GM21515 (cell line): ENCODE measurements around the gene HAAO.
"Not testable (repeated sequence)": the region's sequence is repeated elsewhere in the genome, so short reads cannot be mapped to it uniquely, and the experiment has no call there.

Experiments
- ATAC-seq: cut with Tn5 transposase; IDR thresholded peaks from one replicate; pipeline ENCODE4 v1.9.1; 2021; ENCODE audit not compliant: unreplicated experiment

The HAAO gene

DNA sequence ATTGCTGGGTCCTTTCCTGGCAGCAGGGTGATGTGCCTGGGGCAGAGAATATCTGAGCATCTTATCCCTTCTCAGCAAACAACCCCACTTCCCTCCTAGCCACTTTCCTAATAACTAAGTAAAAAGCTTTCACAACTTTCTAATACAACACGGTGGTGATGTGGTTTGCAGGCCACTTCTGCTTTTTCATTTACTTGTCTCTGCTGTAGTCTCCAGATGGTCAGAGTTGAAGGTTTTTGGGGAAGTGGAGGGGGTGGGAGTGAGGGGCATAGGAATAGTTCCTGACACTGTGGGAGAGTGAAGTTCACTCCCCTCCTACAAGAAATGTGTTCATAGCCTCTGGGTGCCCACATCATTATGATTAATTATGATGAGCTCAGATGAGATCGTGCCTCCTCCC is 40.1 kb downstream of the HAAO start:
- peak; percentile 74 for ATAC-seq

DNA sequence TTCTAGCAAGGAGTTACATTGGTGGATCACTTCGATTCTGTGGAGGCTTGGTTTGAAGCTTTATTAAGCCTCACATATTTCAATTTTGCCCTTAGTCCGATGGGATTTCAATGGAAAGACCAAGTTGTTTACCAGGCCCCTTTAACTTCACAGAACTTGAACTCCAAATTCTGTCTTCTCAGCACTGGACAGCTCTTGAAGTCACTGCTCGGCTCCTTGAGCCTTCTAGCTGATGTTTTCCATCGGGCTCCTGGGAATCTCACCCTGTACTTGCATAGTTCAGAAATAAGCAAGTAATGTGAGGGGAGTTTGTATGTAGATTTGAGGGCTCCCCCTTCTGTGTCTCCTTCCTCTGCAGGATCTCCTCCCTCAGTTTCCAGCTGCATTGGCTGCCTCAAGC is 43.5 kb downstream of the HAAO start:
- no peak for ATAC-seq

DNA sequence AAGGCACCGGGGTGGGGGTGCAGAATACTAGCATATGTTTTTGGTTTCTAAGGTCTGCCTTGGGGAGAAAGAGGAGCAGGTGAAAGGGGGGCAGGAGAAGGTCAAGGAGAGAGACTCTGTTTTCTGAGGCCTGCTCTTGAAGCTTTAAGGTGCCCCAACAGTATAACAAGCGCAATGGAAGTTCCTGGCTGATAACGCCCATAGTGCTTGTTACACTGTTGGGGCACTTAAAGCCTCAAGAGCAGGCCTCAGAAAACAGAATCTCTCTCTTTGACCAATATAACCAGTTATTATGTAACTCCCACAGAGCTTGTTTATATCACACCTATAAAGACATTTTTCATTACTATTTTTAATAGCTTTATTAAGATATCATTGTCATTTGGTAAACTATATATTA is 45.0 kb downstream of the HAAO start:
- no peak for ATAC-seq

DNA sequence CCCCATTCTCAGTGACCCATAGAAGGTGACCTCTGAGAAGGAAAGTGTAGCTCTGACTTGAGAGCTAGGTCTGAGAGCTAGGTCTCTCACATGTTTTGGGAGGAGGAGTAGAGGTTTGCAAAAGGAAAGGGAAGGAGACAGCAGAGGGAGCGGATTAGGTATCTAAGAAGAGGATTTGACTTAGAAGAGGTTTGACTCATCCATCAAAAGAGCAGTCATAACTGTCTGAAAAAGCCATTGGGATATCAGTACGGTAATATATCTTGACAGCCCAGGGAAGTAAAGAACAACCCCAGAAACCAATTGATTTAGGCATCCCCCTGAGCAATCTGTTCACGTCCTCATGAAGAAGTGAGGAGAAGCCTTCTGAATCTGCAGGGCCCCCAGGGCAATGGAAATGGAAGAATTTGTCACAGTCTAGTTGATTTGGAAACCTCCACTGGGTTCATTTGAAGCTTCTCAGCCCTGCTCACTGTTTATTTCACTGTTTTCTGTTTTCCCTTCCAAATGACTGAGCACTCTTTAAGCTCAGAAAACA is 47.8 kb downstream of the HAAO start:
- ATAC-seq, result no peak

DNA sequence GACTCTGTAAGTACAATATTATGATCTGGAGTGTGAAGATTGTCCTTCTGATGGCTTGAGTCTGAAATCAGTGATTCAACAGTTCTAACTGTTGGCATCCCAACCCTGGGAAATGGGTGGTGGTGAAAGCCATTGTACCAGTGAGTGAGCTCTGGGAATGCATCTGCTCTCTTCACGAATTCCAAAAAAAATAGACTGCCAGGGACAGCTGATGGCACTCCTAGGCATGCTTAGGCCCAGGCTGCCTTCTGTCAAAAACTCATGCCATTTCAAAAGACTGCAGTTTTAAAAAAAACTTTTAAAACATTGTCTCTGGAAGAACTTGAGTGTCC is 48.8 kb downstream of the HAAO start:
- ATAC-seq, result no peak

GRCh38 chr2:42742740-42743658 is 49.4 kb downstream of the HAAO start:
- no peak for ATAC-seq

- no peak for ATAC-seq
Measured at GRCh38 chr2:42741140-42741539, 51.2 kb downstream of the HAAO start.

- ATAC-seq, result no peak
Measured at GRCh38 chr2:42736598-42737322, 55.6 kb downstream of the HAAO start.

GRCh38 chr2:42733852-42734251 is 58.5 kb downstream of the HAAO start:
- ATAC-seq, result no peak

DNA sequence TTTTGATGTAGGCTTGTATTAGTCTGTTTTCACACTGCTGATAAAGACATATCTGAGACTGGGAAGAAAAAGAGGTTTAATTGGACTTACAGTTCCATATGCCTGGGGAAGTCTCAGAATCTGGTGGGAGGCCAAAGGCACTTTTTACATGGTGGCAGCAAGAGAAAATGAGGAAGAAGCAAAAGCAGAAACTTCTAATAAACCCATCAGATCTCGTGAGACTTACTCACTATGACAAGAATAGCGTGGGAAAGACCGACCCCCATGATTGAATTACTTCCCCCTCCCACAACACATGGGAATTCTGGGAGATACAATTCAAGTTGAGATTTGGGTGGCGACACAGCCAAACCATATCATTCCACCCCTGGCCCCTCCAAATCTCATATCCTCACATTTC is 61.1 kb downstream of the HAAO start:
- not testable (repeated sequence) for ATAC-seq

GRCh38 chr2:42726680-42727079 is 65.7 kb downstream of the HAAO start:
- ATAC-seq, result no peak

GRCh38 chr2:42725657-42726056 is 66.7 kb downstream of the HAAO start:
- ATAC-seq, result no peak

DNA sequence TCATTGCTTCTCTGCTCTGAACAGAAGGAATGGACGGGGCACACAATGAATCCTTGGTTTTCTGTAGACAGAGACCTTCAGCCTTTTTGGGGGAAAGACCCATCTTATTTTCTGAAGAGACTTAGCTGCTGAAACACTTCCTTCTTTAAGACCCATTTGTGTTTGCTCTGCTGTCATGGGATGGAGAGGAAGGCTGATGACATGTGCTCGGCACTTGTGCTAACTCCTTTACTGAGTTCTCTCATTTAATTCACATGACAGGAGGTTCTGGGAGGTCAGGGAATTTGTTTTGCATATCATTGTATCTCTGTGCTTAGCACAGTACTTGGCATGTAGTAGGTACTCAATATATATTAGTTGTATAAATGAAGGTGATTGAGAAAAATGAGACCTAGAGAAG is 67.5 kb downstream of the HAAO start:
- no peak for ATAC-seq

- ATAC-seq, result no peak
Measured at GRCh38 chr2:42723465-42723864, 68.9 kb downstream of the HAAO start.

DNA sequence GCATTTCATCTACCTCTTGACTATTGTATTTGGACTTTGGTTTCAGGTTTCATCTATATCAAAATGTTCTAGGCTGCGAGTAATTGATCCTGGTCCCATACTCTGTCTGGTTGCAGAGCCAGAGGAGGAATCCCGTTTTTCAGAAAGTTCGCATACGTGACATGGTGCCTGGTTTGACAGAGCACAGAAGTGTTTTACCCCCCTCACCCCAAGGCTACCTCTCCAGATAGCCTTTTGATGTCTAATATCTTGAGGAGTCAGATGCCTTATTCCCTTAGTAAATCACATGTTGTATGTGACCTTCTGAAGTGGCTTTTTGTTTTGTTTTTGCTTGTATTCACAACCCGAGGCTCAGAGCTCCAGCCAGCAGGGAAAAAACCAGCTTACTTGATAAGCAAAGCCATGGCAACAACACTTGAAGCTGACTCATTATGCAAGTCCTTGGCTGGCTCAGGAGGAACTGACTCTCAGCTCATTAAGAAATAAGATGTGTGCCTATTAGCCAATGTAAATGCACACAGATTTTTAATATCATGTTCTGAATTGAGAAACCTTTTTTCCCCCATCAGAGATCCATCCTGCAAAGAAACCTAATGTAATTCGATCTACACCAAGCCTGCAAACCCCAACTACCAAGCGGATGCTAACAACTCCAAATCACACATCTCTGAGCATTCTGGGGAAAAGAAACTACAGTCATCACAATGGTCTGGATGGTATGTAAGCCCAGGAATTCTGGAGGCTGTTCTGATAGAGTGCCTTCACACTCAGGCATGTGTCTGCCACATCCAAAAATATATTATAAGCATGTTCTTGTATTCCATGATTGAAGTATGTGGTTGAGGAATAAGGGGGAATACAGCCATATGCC is 69.8 kb downstream of the HAAO start:
- ATAC-seq, result peak; percentile 93

- peak; percentile 8 for ATAC-seq
Measured at GRCh38 chr2:42721898-42722297, 70.5 kb downstream of the HAAO start.
